Testis (tissue), 3 donors: ENCODE measurements around the gene STX18. TPM values are rescaled to one million over a fixed set of nuclear protein-coding genes. Genes with fewer than 3 reads are reported as not detected.
"Not testable (repeated sequence)": the region's sequence is repeated elsewhere in the genome, so short reads cannot be mapped to it uniquely, and the experiment has no call there.

Experiments used
- DNase-seq: peaks from one replicate; pipeline ENCODE4 v3.0.0-alpha.2; 2019
- H3K27ac ChIP-seq, 2 donors: fragments of 200-600 bp; sonication (generic); one replicate each; pipeline ENCODE4 v1.5.1; 2019
- H3K27me3 ChIP-seq: fragments of 200-600 bp; sonication (generic); one replicate; pipeline ENCODE4 v1.5.1; 2019
- H3K36me3 ChIP-seq: fragments of 200-600 bp; sonication (generic); one replicate; pipeline ENCODE4 v1.5.1; 2017; ENCODE audit warnings: low read depth; ENCODE audit errors: missing control alignments
- H3K4me1 ChIP-seq: fragments of 200-600 bp; sonication (generic); one replicate; pipeline ENCODE4 v1.5.1; 2019
- H3K4me3 ChIP-seq, 2 donors: fragments of 200-600 bp; sonication (generic); one replicate each; pipeline ENCODE4 v1.5.1; 2017 to 2019
- H3K9me3 ChIP-seq: fragments of 200-600 bp; sonication (generic); one replicate; pipeline ENCODE4 v1.5.1; 2017
- CTCF ChIP-seq, 3 experiments: fragments of 450-650 bp in 2 of 3; fragments of 200-600 bp in 1 of 3; sonication (generic) in 1 of 3; IDR thresholded peaks; one replicate each; pipeline ENCODE4 v1.5.1; 2016 to 2019; ENCODE audit warnings: antibody characterized with exemption in 3 of 3, mild to moderate bottlenecking in 2 of 3, moderate library complexity in 1 of 3
- POLR2A ChIP-seq: fragments of 450-650 bp; IDR thresholded peaks from one replicate; pipeline ENCODE4 v1.6.1; 2017; ENCODE audit warnings: antibody characterized with exemption, mild to moderate bottlenecking, moderate library complexity
- WGBS, 2 donors: methylation state at CpG; one replicate each; pipeline ENCODE4 v1.1.5; 2018; 5-methylcytosine and 5-hydroxymethylcytosine counted together
- intact Hi-C: fragments of 100-400 bp; cut with DNase I; formaldehyde crosslinking; loops from one replicate; pipeline ENCODE4 v1.15.1; 2023; ENCODE audit warnings: low total_unique reads
- polyA plus RNA-seq: library from polyadenylated mRNA; stranded (reverse); fragments of 350-450 nt; fragmentation: Illumina TruSeq; extraction: RNeasy Lipid Tissue Mini Kit (QIAGEN cat#74804); gene quantifications from one replicate; pipeline ENCODE4 v1.2.3, GENCODE V29; 2014; ENCODE audit warnings: low read depth, low replicate concordance; ENCODE audit not compliant: insufficient read depth
- total RNA-seq, 2 donors: library from RNA; depleted of rRNA; stranded (reverse); fragments of >200 nt; gene quantifications; one replicate each; pipeline ENCODE4 v1.2.3, GENCODE V29; 2016

Gene STX18
- total and polyA plus RNA-seq, 3 donors from 2014 or later = 53.5 to 111 (median 55.0) TPM

GRCh38 chr4:4575284-4576211 is 33.7 kb upstream of the STX18 start:
- Histone ChIP-seq H3K4me1 (no peaks in the 10 kb centered on the region), H3K27ac (peak overlapping the region; percentile 12 to 71), H3K27me3 (no peaks in the 10 kb centered on the region), H3K36me3 (no peaks in the 10 kb centered on the region), H3K9me3 (no peaks in the 10 kb centered on the region), H3K4me3 (peak overlapping the region; percentile 58 to 75)
- WGBS, 2 donors = 12 to 22% methylated on average over 26 to 40 of the region's 71 CpGs
- TF ChIP-seq CTCF (IDR thresholded peaks at IDR 0.05) (peak; percentile 35 to 51 (median 36)), POLR2A (no peak)
- peak; percentile 54 for DNase-seq
- intact Hi-C loops = no loop called here

- Histone ChIP-seq H3K27me3 (no peaks in the 10 kb centered on the region), H3K4me3 (peak overlapping the region; percentile 58 to 75), H3K36me3 (no peaks in the 10 kb centered on the region), H3K4me1 (no peaks in the 10 kb centered on the region), H3K27ac (peak overlapping the region; percentile 12 to 71), H3K9me3 (no peaks in the 10 kb centered on the region)
- DNase-seq = peak; percentile 76
- 5 to 8% methylated on average over 6 to 8 of the region's 8 CpGs for WGBS, 2 donors
- intact Hi-C loops = no loop called here
- TF ChIP-seq POLR2A (no peak), CTCF (IDR thresholded peaks at IDR 0.05) (no peak)
Measured at GRCh38 chr4:4574792-4575191, 32.9 kb upstream of the STX18 start.

- no peak for TF ChIP-seq CTCF (IDR thresholded peaks at IDR 0.05)
- TF ChIP-seq POLR2A = no peak
- intact Hi-C loops = no loop called here
- DNase-seq = no peak
- 85 to 87% methylated on average over 5 of the region's 5 CpGs for WGBS, 2 donors
- Histone ChIP-seq H3K9me3 (no peaks in the 10 kb centered on the region), H3K4me1 (no peaks in the 10 kb centered on the region), H3K27ac (no peak overlapping the region), H3K36me3 (no peaks in the 10 kb centered on the region), H3K4me3 (no peak overlapping the region), H3K27me3 (no peaks in the 10 kb centered on the region)
Measured at GRCh38 chr4:4574052-4574451, 32.2 kb upstream of the STX18 start.

- Histone ChIP-seq H3K36me3 (no peaks in the 10 kb centered on the region), H3K27me3 (no peaks in the 10 kb centered on the region), H3K9me3 (no peaks in the 10 kb centered on the region), H3K4me3 (no peak overlapping the region), H3K4me1 (no peaks in the 10 kb centered on the region), H3K27ac (no peak overlapping the region)
- intact Hi-C loops = no loop called here
- 55 to 62% methylated on average over 2 of the region's 2 CpGs for WGBS, 2 donors
- DNase-seq = no peak
- TF ChIP-seq POLR2A = no peak
- no peak for TF ChIP-seq CTCF (IDR thresholded peaks at IDR 0.05)
Measured at GRCh38 chr4:4572821-4573220, 31.0 kb upstream of the STX18 start.

- 94 to 95% methylated on average over 4 of the region's 4 CpGs for WGBS, 2 donors
- H3K27ac ChIP-seq, intact Hi-C loops, H3K9me3 ChIP-seq, H3K36me3 ChIP-seq, DNase-seq, H3K4me1 ChIP-seq, H3K27me3 ChIP-seq, H3K4me3 ChIP-seq: not testable (repeated sequence)
Measured at GRCh38 chr4:4569861-4570260, 28.0 kb upstream of the STX18 start.
